GM19351 (cell line): Measurements from ENCODE around the gene PEF1.
"Not testable (repeated sequence)": the region's sequence is repeated elsewhere in the genome, so short reads cannot be mapped to it uniquely, and the experiment has no call there.

Experiments
- ATAC-seq: cut with Tn5 transposase; IDR thresholded peaks from one replicate; pipeline ENCODE4 v1.9.1; 2021; ENCODE audit warnings: mild to moderate bottlenecking, moderate library complexity; ENCODE audit not compliant: unreplicated experiment

PEF1 gene

GRCh38 chr1:31615939-31616338 lies 28.7 kb downstream of the PEF1 start:
- ATAC-seq, result no peak

GRCh38 chr1:31615414-31615813 lies 29.3 kb downstream of the PEF1 start:
- no peak for ATAC-seq

GRCh38 chr1:31614414-31615005 lies 30.2 kb downstream of the PEF1 start:
- ATAC-seq, result no peak

GRCh38 chr1:31609514-31610118 lies 35.1 kb downstream of the PEF1 start:
- no peak for ATAC-seq

- no peak for ATAC-seq
Measured at GRCh38 chr1:31607360-31607759, 37.3 kb downstream of the PEF1 start.

- peak; percentile 98 for ATAC-seq
Measured at GRCh38 chr1:31605908-31606427, 38.7 kb downstream of the PEF1 start.

GRCh38 chr1:31602081-31602480 lies 42.6 kb downstream of the PEF1 start:
- ATAC-seq, result no peak

- ATAC-seq, result no peak
Measured at GRCh38 chr1:31600641-31601040, 44.0 kb downstream of the PEF1 start.

- no peak for ATAC-seq
Measured at GRCh38 chr1:31598980-31599379, 45.7 kb downstream of the PEF1 start.

GRCh38 chr1:31596737-31597097 lies 48.0 kb downstream of the PEF1 start:
- ATAC-seq, result no peak

GRCh38 chr1:31595836-31596736 lies 48.6 kb downstream of the PEF1 start:
- ATAC-seq, result no peak

- peak; percentile 60 for ATAC-seq
Measured at GRCh38 chr1:31593770-31594632, 50.7 kb downstream of the PEF1 start.

GRCh38 chr1:31593136-31593665 lies 51.5 kb downstream of the PEF1 start:
- no peak for ATAC-seq

GRCh38 chr1:31592132-31592531 lies 52.5 kb downstream of the PEF1 start:
- ATAC-seq, result no peak

- ATAC-seq, result no peak
Measured at GRCh38 chr1:31591425-31592093, 53.1 kb downstream of the PEF1 start.

- no peak for ATAC-seq
Measured at GRCh38 chr1:31588751-31589515, 55.7 kb downstream of the PEF1 start.

GRCh38 chr1:31587720-31588423 lies 56.8 kb downstream of the PEF1 start:
- ATAC-seq, result no peak

GRCh38 chr1:31587328-31587699 lies 57.4 kb downstream of the PEF1 start:
- ATAC-seq, result not testable (repeated sequence)
